Left ventricle myocardium inferior (tissue), 1 donor: ENCODE data around the gene ATAD3A. TPM values are rescaled to one million over a fixed set of nuclear protein-coding genes. Genes with fewer than 3 reads are reported as not detected.

Experiments used
- DNase-seq: peaks from one replicate; pipeline ENCODE4 v3.0.0-alpha.2; 2020
- H3K27ac ChIP-seq: fragments of 200-600 bp; replicated peaks from 2 replicates; pipeline ENCODE4 v1.8.0; 2021
- H3K27me3 ChIP-seq: fragments of 200-600 bp; 2 replicates; pipeline ENCODE4 v1.8.0; 2021; ENCODE audit warnings: low read depth
- H3K36me3 ChIP-seq: fragments of 200-600 bp; 2 replicates; pipeline ENCODE4 v1.8.0; 2021
- H3K4me1 ChIP-seq: fragments of 200-600 bp; 2 replicates; pipeline ENCODE4 v1.8.0; 2021
- H3K4me3 ChIP-seq: fragments of 200-600 bp; 2 replicates; pipeline ENCODE4 v1.8.0; 2021; ENCODE audit warnings: mild to moderate bottlenecking, moderate library complexity
- H3K9me3 ChIP-seq: fragments of 200-600 bp; replicated peaks from 2 replicates; pipeline ENCODE4 v1.8.0; 2021
- intact Hi-C: fragments of 100-400 bp; cut with micrococcal nuclease; formaldehyde crosslinking; loops from one replicate; pipeline ENCODE4 v1.11.0; 2022
- total RNA-seq: library from RNA; stranded (reverse); fragmentation: NEBNext Ultra II Directional; extraction: Animal tissue kit (Norgen Biotek cat#: 25700); gene quantifications from one replicate; pipeline ENCODE4 v1.2.1, GENCODE V29; 2021
- TF ChIP-seq, protein P1 (sequence below): fragments of 200-600 bp; IDR thresholded peaks from 2 replicates; pipeline ENCODE4 v1.8.0; 2021; ENCODE audit warnings: antibody characterized with exemption, mild to moderate bottlenecking, borderline replicate concordance
- donor health status: DM: no; HTN: yes; CAD: no; lungs with severe emphysema.

The ATAD3A gene
- total RNA-seq, 1 donor from 2014 or later, result 19.4 TPM

DNA sequence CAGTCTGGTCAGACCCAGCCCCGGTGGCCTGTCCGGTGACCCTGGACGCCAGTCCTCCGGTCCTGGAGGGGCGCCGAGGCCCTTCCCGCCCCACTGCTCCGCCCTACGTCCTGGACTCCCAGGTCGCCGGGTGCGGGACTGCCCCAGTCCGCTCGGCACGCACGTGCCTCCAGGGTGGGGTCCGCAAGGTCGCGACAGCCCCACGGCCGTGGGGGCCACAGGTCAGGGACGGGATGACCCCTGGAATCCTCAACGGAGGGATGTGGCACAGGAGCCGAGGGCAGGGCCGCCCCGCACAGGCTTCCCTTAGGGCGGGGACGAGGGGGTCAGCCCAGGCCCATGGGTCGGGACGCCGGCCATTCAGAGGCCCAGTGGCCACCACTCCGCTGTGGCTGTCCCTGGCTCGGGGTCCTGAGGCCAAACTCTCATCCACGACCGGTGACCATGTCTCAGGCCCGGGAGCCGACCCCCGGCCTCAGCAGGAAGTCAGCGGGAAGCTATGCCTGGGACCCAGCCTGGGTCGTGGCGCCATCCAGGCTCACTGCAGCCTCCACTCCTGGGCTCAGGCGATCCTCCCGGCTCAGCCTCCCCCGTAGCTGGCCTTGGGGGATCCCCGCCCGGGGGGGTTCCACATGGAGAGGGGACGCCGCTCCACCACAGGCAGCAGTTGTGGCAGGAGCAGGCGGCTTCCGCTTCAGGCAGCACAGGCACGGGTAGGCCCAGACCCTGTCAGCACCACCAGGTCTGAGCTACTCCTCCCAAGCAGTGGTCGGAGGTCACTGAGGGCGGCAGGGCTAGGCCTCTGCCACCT, 29.1 kb downstream of the ATAD3A start:
- no peak for DNase-seq
- H3K4me1 ChIP-seq, result peaks cover 70% of the 10 kb centered on the region
- H3K9me3 ChIP-seq, result no peaks in the 10 kb centered on the region
- H3K27me3 ChIP-seq, result no peaks in the 10 kb centered on the region
- intact Hi-C loops, result no loop called here
- peaks cover 22% of the 10 kb centered on the region for H3K36me3 ChIP-seq
- TF ChIP-seq, protein P1, sequence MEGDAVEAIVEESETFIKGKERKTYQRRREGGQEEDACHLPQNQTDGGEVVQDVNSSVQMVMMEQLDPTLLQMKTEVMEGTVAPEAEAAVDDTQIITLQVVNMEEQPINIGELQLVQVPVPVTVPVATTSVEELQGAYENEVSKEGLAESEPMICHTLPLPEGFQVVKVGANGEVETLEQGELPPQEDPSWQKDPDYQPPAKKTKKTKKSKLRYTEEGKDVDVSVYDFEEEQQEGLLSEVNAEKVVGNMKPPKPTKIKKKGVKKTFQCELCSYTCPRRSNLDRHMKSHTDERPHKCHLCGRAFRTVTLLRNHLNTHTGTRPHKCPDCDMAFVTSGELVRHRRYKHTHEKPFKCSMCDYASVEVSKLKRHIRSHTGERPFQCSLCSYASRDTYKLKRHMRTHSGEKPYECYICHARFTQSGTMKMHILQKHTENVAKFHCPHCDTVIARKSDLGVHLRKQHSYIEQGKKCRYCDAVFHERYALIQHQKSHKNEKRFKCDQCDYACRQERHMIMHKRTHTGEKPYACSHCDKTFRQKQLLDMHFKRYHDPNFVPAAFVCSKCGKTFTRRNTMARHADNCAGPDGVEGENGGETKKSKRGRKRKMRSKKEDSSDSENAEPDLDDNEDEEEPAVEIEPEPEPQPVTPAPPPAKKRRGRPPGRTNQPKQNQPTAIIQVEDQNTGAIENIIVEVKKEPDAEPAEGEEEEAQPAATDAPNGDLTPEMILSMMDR, result no peak
- peak overlapping the region; percentile 86 for H3K27ac ChIP-seq
- H3K4me3 ChIP-seq, result peak overlapping the region; percentile 73

GRCh38 chr1:1541956-1542765, 30.2 kb downstream of the ATAD3A start:
- Histone ChIP-seq H3K36me3 (peaks cover 22% of the 10 kb centered on the region), H3K27me3 (no peaks in the 10 kb centered on the region), H3K9me3 (no peaks in the 10 kb centered on the region), H3K4me1 (peaks cover 62% of the 10 kb centered on the region), H3K27ac (peak overlapping the region; percentile 88), H3K4me3 (peak overlapping the region; percentile 48)
- TF ChIP-seq, protein P1, result no peak
- intact Hi-C loops, result no loop called here
- no peak for DNase-seq

GRCh38 chr1:1542766-1543705, 31.1 kb downstream of the ATAD3A start:
- TF ChIP-seq, protein P1, result no peak
- H3K27me3 ChIP-seq, result no peaks in the 10 kb centered on the region
- H3K9me3 ChIP-seq, result no peaks in the 10 kb centered on the region
- H3K4me1 ChIP-seq, result peaks cover 62% of the 10 kb centered on the region
- DNase-seq, result no peak
- H3K36me3 ChIP-seq, result peaks cover 22% of the 10 kb centered on the region
- intact Hi-C loops, result no loop called here
- peak overlapping the region; percentile 48 for H3K4me3 ChIP-seq
- peak overlapping the region; percentile 88 for H3K27ac ChIP-seq

- Histone ChIP-seq H3K4me3 (peak overlapping the region; percentile 48), H3K4me1 (peaks cover 56% of the 10 kb centered on the region), H3K9me3 (no peaks in the 10 kb centered on the region), H3K27ac (peak overlapping the region; percentile 88), H3K36me3 (peaks cover 22% of the 10 kb centered on the region), H3K27me3 (no peaks in the 10 kb centered on the region)
- peak; percentile 88 for DNase-seq
- intact Hi-C loops, result no loop called here
- TF ChIP-seq, protein P1, result no peak
Measured at GRCh38 chr1:1543706-1544099, 31.7 kb downstream of the ATAD3A start.

DNA sequence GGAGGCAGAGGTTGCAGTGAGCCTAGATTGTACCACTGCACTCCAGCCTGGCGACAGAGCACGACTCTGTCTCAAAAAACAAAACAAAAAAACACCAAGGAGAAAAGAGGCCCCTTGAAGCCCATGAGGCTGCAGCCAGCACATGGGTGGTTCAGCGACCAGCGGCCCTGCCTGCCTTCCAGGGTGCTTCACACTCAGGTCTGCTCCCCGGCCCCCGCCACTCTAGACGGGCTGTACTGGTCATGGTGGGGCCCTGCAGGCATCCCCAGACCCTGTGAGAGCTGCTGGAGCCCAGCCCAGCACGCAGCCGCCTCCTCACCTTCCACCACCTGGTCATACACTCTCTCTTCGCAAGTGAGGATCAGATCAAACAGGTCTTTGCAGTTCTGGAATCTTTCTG, 32.6 kb downstream of the ATAD3A start:
- Histone ChIP-seq H3K27ac (peak overlapping the region; percentile 88), H3K9me3 (no peaks in the 10 kb centered on the region), H3K27me3 (no peaks in the 10 kb centered on the region), H3K4me1 (peaks cover 47% of the 10 kb centered on the region), H3K36me3 (peaks cover 22% of the 10 kb centered on the region), H3K4me3 (no peak overlapping the region)
- intact Hi-C loops, result no loop called here
- DNase-seq, result no peak
- TF ChIP-seq, protein P1, result no peak
